ENCODE data around the gene PLXNA3.

GRCh38 chrX:154467556-154467955 lies 9.5 kb downstream of the PLXNA3 start:
- TF ChIP-seq CTCF (IDR thresholded peaks at IDR 0.05) = no peak
- TF ChIP-seq POLR2A (IDR thresholded peaks at IDR 0.05) = no peak
- no peak for TF ChIP-seq POLR2AphosphoS5 (IDR thresholded peaks at IDR 0.05)

Data from suprapubic skin (tissue), 4 donors.